ENCODE data around the gene CATSPERZ. TPM values are rescaled to one million over a fixed set of nuclear protein-coding genes. Genes with fewer than 3 reads are reported as not detected.
A peak's percentile ranks its signal among the peaks of the same experiment; 100 is the strongest.

The CATSPERZ gene
- polyA plus RNA-seq (3.4 TPM in 1 of 2 replicates, not detected in the other), polyA minus RNA-seq (not detected in 2 replicates)

GRCh38 chr11:64299847-64300648 is at the start of gene CATSPERZ:
CATSPERZ (plus strand) TSS chr11:64300358; CDS start chr11:64300411, 53 bp downstream.
- H3K9ac ChIP-seq (ENCODE audit: low read length) = no peak within 1 kb of the TSS
- peaks cover 70% of the 10 kb centered on the region for H3K27me3 ChIP-seq (ENCODE audit: insufficient read depth, low read depth, low read length)
- no peak within 1 kb of the TSS for H3K4me2 ChIP-seq (ENCODE audit: low read length)
- H3K9me2 ChIP-seq (ENCODE audit: insufficient read depth, low read length) = no peaks in the 10 kb centered on the region
- no peak within 1 kb of the TSS for H3K27ac ChIP-seq (ENCODE audit: low read length)
- no peak within 1 kb of the TSS for H2AFZ ChIP-seq (ENCODE audit: low read depth, low read length)
- no peak for TF ChIP-seq POLR2AphosphoS5 (IDR thresholded peaks at IDR 0.05)
- TF ChIP-seq TAF1 (IDR thresholded peaks at IDR 0.05; ENCODE audit: low read depth) = no peak
- TF ChIP-seq SMC3 (conservative IDR thresholded peaks at IDR 0.05; ENCODE audit: poor library complexity) = no peak
- H3K9me3 ChIP-seq (ENCODE audit: low read length) = no peaks in the 10 kb centered on the region
- no peaks in the 10 kb centered on the region for H3K36me3 ChIP-seq (ENCODE audit: insufficient read depth, low read length)
- H3K4me3 ChIP-seq (ENCODE audit: low read length) = peak within 1 kb of the TSS; percentile 14
- no peaks in the 10 kb centered on the region for H3F3A ChIP-seq (ENCODE audit: insufficient read depth, low read length, poor library complexity, severe bottlenecking)
- no peaks in the 10 kb centered on the region for H3K79me2 ChIP-seq (replicated peaks; ENCODE audit: insufficient read depth, low read length)
- no peaks in the 10 kb centered on the region for H4K20me1 ChIP-seq (ENCODE audit: insufficient read depth)

DNA sequence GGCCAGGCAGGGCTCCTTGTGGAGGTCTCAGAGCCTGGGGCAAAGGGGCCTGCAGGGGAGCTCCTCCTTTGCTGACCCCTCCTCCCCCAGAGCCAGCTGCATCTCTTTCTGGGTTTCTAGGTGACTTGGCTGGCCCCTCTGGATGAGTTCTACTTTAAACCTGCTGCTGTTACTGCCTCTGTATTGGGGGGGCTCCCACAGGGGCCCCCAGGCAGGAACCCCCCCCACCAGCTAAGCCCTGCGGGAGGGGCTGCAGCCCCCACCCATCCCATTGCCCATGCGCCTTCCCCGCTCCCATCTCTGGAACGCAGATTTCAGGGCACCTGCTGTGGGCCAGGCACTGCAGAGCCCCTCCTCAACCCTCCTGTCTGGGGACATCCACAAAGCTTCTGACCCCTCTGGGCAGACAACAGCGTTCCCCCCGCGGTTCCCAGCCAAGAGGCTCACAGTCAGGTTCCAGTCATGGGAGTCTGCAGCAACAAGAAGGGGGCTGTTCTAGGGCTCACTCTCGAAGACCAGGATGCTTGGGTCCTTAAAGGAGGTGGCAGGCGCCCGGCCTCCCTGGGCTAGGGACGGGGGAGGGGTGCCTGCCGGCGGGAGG is 49.6 kb upstream of the CATSPERZ start:
- no peaks in the 10 kb centered on the region for H3K9me3 ChIP-seq (ENCODE audit: low read length)
- H3K9me2 ChIP-seq (ENCODE audit: insufficient read depth, low read length) = no peaks in the 10 kb centered on the region
- peaks cover 7% of the 10 kb centered on the region for H3K79me2 ChIP-seq (replicated peaks; ENCODE audit: insufficient read depth, low read length)
- peak overlapping the region; percentile 5 for H3K27ac ChIP-seq (ENCODE audit: low read length)
- H3K36me3 ChIP-seq (ENCODE audit: insufficient read depth, low read length) = no peaks in the 10 kb centered on the region
- no peak overlapping the region for H3K4me2 ChIP-seq (ENCODE audit: low read length)
- H2AFZ ChIP-seq (ENCODE audit: low read depth, low read length) = no peak overlapping the region
- H3K9ac ChIP-seq (ENCODE audit: low read length) = peak overlapping the region; percentile 50
- peaks cover 8% of the 10 kb centered on the region for H3K27me3 ChIP-seq (ENCODE audit: insufficient read depth, low read depth, low read length)
- TF ChIP-seq CTCF (IDR thresholded peaks at IDR 0.05; ENCODE audit: poor library complexity, severe bottlenecking) (no peak), MXI1 (conservative IDR thresholded peaks at IDR 0.05; ENCODE audit: poor library complexity, severe bottlenecking) (no peak), TAF1 (IDR thresholded peaks at IDR 0.05; ENCODE audit: low read depth) (no peak), EZH2 (IDR thresholded peaks at IDR 0.05; ENCODE audit: borderline replicate concordance, insufficient read depth, low read length, poor library complexity, severe bottlenecking) (no peak), RAD21 (conservative IDR thresholded peaks at IDR 0.05) (no peak), SMC3 (conservative IDR thresholded peaks at IDR 0.05; ENCODE audit: poor library complexity) (no peak), POLR2AphosphoS5 (IDR thresholded peaks at IDR 0.05) (no peak), EP300 (conservative IDR thresholded peaks at IDR 0.05; ENCODE audit: poor library complexity, severe bottlenecking) (no peak), REST (IDR thresholded peaks at IDR 0.05; ENCODE audit: borderline replicate concordance) (no peak)
- peak overlapping the region; percentile 59 for H3K4me3 ChIP-seq (ENCODE audit: low read length)
- H3F3A ChIP-seq (ENCODE audit: insufficient read depth, low read length, poor library complexity, severe bottlenecking) = no peaks in the 10 kb centered on the region
- no peaks in the 10 kb centered on the region for H4K20me1 ChIP-seq (ENCODE audit: insufficient read depth)

Data from neural cell (in vitro differentiated cells).